Stimulated activated memory B cell treated with anti-CD40 and anti-IgM and Interleukin-4, amounts not matched to agents 10 μg/mL and 1 μg/mL and 100 μg/mL, for 72 hours (primary cell): ENCODE results near the gene APLP1.

Experiments used
- ATAC-seq: fragments of 150-1000 bp; cut with Tn5 transposase; 2 replicates; pipeline ENCODE4 v1.10.0; 2021
- H3K27ac Mint-ChIP-seq: one replicate; pipeline ENCODE4 v1.8.0; 2022; ENCODE audit warnings: mild to moderate bottlenecking, mixed read lengths
- H3K27me3 Mint-ChIP-seq: one replicate; pipeline ENCODE4 v1.8.0; 2022; ENCODE audit warnings: mixed read lengths
- H3K36me3 Mint-ChIP-seq: one replicate; pipeline ENCODE4 v1.8.0; 2022; ENCODE audit warnings: mixed read lengths
- H3K4me1 Mint-ChIP-seq: one replicate; pipeline ENCODE4 v1.8.0; 2022; ENCODE audit warnings: mixed read lengths
- H3K4me3 Mint-ChIP-seq: one replicate; pipeline ENCODE4 v1.8.0; 2022; ENCODE audit warnings: mild to moderate bottlenecking, moderate library complexity, mixed read lengths
- H3K9me3 Mint-ChIP-seq: one replicate; pipeline ENCODE4 v1.8.0; 2022; ENCODE audit warnings: mixed read lengths

The APLP1 gene

GRCh38 chr19:35925501-35925900 lies 57.1 kb downstream of the APLP1 start:
- Mint-ChIP-seq H3K36me3 (peaks cover 11% of the 10 kb centered on the region), H3K9me3 (peaks cover 12% of the 10 kb centered on the region), H3K27ac (peak overlapping the region; percentile 56), H3K4me1 (peaks cover 34% of the 10 kb centered on the region), H3K27me3 (no peaks in the 10 kb centered on the region), H3K4me3 (no peak overlapping the region)
- ATAC-seq, result no peak

DNA sequence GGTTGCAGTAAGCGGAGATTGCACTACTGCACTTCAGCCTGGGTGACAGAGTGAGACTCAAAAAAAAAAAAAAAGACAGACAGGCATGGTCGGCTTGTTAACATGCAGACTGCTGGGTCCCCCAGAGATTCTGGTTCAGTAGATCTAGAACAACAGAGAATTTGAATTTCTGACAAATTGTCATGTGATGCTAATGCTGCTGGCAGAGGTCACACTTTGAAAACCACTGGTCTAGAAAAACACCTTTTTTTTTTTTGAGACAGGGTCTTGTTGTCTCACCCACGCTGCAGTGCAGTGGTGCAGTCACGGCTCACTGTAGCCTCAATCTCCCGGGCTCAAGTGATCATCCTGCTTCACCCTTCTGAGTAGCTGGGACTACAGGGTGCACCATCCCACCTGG lies 60.1 kb downstream of the APLP1 start:
- H3K27me3 Mint-ChIP-seq, result no peaks in the 10 kb centered on the region
- H3K9me3 Mint-ChIP-seq, result peaks cover 12% of the 10 kb centered on the region
- H3K4me1 Mint-ChIP-seq, result peaks cover 48% of the 10 kb centered on the region
- peak; percentile 70 for ATAC-seq
- peaks cover 11% of the 10 kb centered on the region for H3K36me3 Mint-ChIP-seq
- peak overlapping the region; percentile 56 for H3K27ac Mint-ChIP-seq
- H3K4me3 Mint-ChIP-seq, result peak overlapping the region; percentile 37
